Transverse colon (tissue), 4 donors: ENCODE measurements around the gene TPD52L2. TPM values are rescaled to one million over a fixed set of nuclear protein-coding genes. Genes with fewer than 3 reads are reported as not detected.

Source experiments
- DNase-seq: peaks from one replicate; pipeline ENCODE4 v3.0.0-alpha.2; 2019
- H3K27ac ChIP-seq, 4 donors: fragments of 200-600 bp; sonication (generic); 2 replicates each; pipeline ENCODE4 v1.5.1; 2016 to 2018; ENCODE audit warnings: inconsistent platforms in 4 of 4
- H3K27me3 ChIP-seq: fragments of 200-600 bp; sonication (generic); 2 replicates; pipeline ENCODE4 v1.5.1; 2017; ENCODE audit warnings: inconsistent platforms
- H3K36me3 ChIP-seq, 4 donors: fragments of 200-600 bp; sonication (generic); 2 replicates each; pipeline ENCODE4 v1.5.1; 2017 to 2019; ENCODE audit warnings: inconsistent platforms in 4 of 4
- H3K4me1 ChIP-seq, 4 donors: fragments of 200-600 bp; sonication (generic); 2 replicates each; pipeline ENCODE4 v1.5.1; 2017 to 2020; ENCODE audit warnings: inconsistent platforms in 4 of 4
- H3K4me3 ChIP-seq, 4 donors: fragments of 200-600 bp; sonication (generic); 1 replicate in 1 of 4; 2 replicates in 3 of 4; pipeline versions ENCODE4 v1.5.1 to v1.6.1; 2017 to 2019; ENCODE audit warnings: inconsistent platforms in 4 of 4
- H3K9me3 ChIP-seq, 2 donors: fragments of 200-600 bp; sonication (generic); 2 replicates each; pipeline ENCODE4 v1.5.1; 2017 to 2019; ENCODE audit warnings: inconsistent platforms in 2 of 2
- CTCF ChIP-seq, 5 experiments: fragments of 200-600 bp in 3 of 5; fragments of 450-650 bp in 2 of 5; sonication (generic) in 3 of 5; IDR thresholded peaks; 1 replicate in 2 of 5; 2 replicates in 3 of 5; pipeline ENCODE4 v1.5.1; 2016 to 2017; ENCODE audit warnings: antibody characterized with exemption in 5 of 5, inconsistent platforms in 3 of 5, mild to moderate bottlenecking in 2 of 5, moderate library complexity in 1 of 5
- EP300 ChIP-seq: sonication (generic); formaldehyde crosslinking; IDR thresholded peaks from one replicate; pipeline ENCODE4 v1.6.1; 2017; ENCODE audit warnings: antibody characterized with exemption, low read depth
- POLR2A ChIP-seq: fragments of 450-650 bp; IDR thresholded peaks from one replicate; pipeline ENCODE4 v1.6.1; 2016; ENCODE audit warnings: antibody characterized with exemption, mild to moderate bottlenecking, moderate library complexity
- POLR2AphosphoS5 ChIP-seq, 3 donors: sonication (generic); formaldehyde crosslinking; IDR thresholded peaks; one replicate each; pipeline ENCODE4 v1.6.1; 2016; ENCODE audit warnings: antibody characterized with exemption in 3 of 3
- whole genome bisulfite sequencing, 2 donors: methylation state at CpG; one replicate each; pipeline ENCODE4 v1.1.5; 2018; ENCODE audit warnings: low coverage in 1 of 2; 5-methylcytosine and 5-hydroxymethylcytosine counted together
- in situ Hi-C, 4 donors: fragments of 200-750 bp; cut with MboI; loops; one replicate each; pipeline versions ENCODE4 v1.15.0 to v1.15.1; 2017; ENCODE audit warnings: low sequenced_read_pairs in 3 of 4, low pct_ligation_motif_present in 1 of 4, low pct_unique_long_range_greater_than_20kb in 1 of 4
- intact Hi-C: fragments of 100-400 bp; cut with DNase I; formaldehyde crosslinking; loops from one replicate; pipeline ENCODE4 v1.15.1; 2023; ENCODE audit warnings: low total_unique reads
- total RNA-seq, 4 donors: library from RNA; depleted of rRNA; stranded (reverse); fragments of >200 nt; gene quantifications; one replicate each; pipeline ENCODE4 v1.1.0, GENCODE V29; 2016

TPD52L2 gene
- total RNA-seq, 4 donors from 2014 or later: 40.8 to 67.0 (median 62.6) TPM

- intact Hi-C loops: no loop called here
- in situ Hi-C loops: no loop called here
- peaks cover 18 to 43% (median 24%) of the 10 kb centered on the region in 4 donors for H3K4me1 ChIP-seq
- no peak overlapping the region for H3K4me3 ChIP-seq
- DNase-seq: no peak
- TF ChIP-seq CTCF (IDR thresholded peaks at IDR 0.05) (no peak), POLR2A (no peak), EP300 (no peak), POLR2AphosphoS5 (IDR thresholded peaks at IDR 0.05) (no peak)
- no peaks in the 10 kb centered on the region for H3K9me3 ChIP-seq
- H3K27ac ChIP-seq: peak overlapping the region; percentile 45 to 71 (median 54)
- 7 to 17% methylated on average over 2 to 12 of the region's 17 CpGs for WGBS, 2 donors
- peaks cover 64% of the 10 kb centered on the region for H3K27me3 ChIP-seq
- H3K36me3 ChIP-seq: no peaks in the 10 kb centered on the region
Observed at GRCh38 chr20:63854069-63854765, 10.9 kb upstream of the TPD52L2 start.

- Histone ChIP-seq H3K9me3 (no peaks in the 10 kb centered on the region), H3K4me1 (peaks cover 18 to 46% (median 24%) of the 10 kb centered on the region in 4 donors), H3K36me3 (no peaks in the 10 kb centered on the region), H3K27ac (peak overlapping the region; percentile 45 to 71 (median 54)), H3K27me3 (peaks cover 64% of the 10 kb centered on the region), H3K4me3 (peak overlapping the region in 1 of 4 donors; percentile 18)
- intact Hi-C loops: no loop called here
- in situ Hi-C loops: no loop called here
- WGBS, 2 donors: 18% methylated on average over 22 of the region's 26 CpGs; no CpG with 5 or more reads in 1 of the 2 donors
- no peak for DNase-seq
- no peak for TF ChIP-seq CTCF (IDR thresholded peaks at IDR 0.05)
- TF ChIP-seq POLR2AphosphoS5 (IDR thresholded peaks at IDR 0.05): no peak
- TF ChIP-seq EP300: no peak
- TF ChIP-seq POLR2A: no peak
Observed at GRCh38 chr20:63854766-63855362, 10.2 kb upstream of the TPD52L2 start.

GRCh38 chr20:63855363-63856097 is 9.5 kb upstream of the TPD52L2 start:
- TF ChIP-seq POLR2AphosphoS5 (IDR thresholded peaks at IDR 0.05): no peak
- no peak for TF ChIP-seq CTCF (IDR thresholded peaks at IDR 0.05)
- TF ChIP-seq POLR2A: no peak
- TF ChIP-seq EP300: no peak
- WGBS, 2 donors: 45% methylated on average over 34 of the region's 36 CpGs; no CpG with 5 or more reads in 1 of the 2 donors
- H3K27ac ChIP-seq: peak overlapping the region; percentile 45 to 71 (median 54)
- H3K4me3 ChIP-seq: peak overlapping the region in 1 of 4 donors; percentile 18
- peaks cover 18 to 46% (median 24%) of the 10 kb centered on the region in 4 donors for H3K4me1 ChIP-seq
- no peaks in the 10 kb centered on the region for H3K36me3 ChIP-seq
- H3K27me3 ChIP-seq: peaks cover 64% of the 10 kb centered on the region
- in situ Hi-C loops (no loop called here), intact Hi-C loops (no loop called here)
- DNase-seq: no peak
- no peaks in the 10 kb centered on the region for H3K9me3 ChIP-seq

GRCh38 chr20:63856098-63856511 is 9.0 kb upstream of the TPD52L2 start:
- intact Hi-C loops: no loop called here
- peaks cover 18 to 46% (median 24%) of the 10 kb centered on the region in 4 donors for H3K4me1 ChIP-seq
- H3K4me3 ChIP-seq: no peak overlapping the region
- 38 to 67% methylated on average over 12 to 22 of the region's 22 CpGs for WGBS, 2 donors
- DNase-seq: no peak
- no peaks in the 10 kb centered on the region for H3K36me3 ChIP-seq
- in situ Hi-C loops: no loop called here
- TF ChIP-seq POLR2AphosphoS5 (IDR thresholded peaks at IDR 0.05) (no peak), CTCF (IDR thresholded peaks at IDR 0.05) (no peak), POLR2A (no peak), EP300 (no peak)
- no peaks in the 10 kb centered on the region for H3K9me3 ChIP-seq
- no peak overlapping the region for H3K27ac ChIP-seq
- peaks cover 64% of the 10 kb centered on the region for H3K27me3 ChIP-seq
